HG02623 (cell line): ENCODE measurements around the gene HSBP1.

Source experiments
- ATAC-seq: cut with Tn5 transposase; IDR thresholded peaks from one replicate; pipeline ENCODE4 v1.9.1; 2021; ENCODE audit warnings: moderate library complexity; ENCODE audit not compliant: unreplicated experiment

Gene HSBP1

DNA sequence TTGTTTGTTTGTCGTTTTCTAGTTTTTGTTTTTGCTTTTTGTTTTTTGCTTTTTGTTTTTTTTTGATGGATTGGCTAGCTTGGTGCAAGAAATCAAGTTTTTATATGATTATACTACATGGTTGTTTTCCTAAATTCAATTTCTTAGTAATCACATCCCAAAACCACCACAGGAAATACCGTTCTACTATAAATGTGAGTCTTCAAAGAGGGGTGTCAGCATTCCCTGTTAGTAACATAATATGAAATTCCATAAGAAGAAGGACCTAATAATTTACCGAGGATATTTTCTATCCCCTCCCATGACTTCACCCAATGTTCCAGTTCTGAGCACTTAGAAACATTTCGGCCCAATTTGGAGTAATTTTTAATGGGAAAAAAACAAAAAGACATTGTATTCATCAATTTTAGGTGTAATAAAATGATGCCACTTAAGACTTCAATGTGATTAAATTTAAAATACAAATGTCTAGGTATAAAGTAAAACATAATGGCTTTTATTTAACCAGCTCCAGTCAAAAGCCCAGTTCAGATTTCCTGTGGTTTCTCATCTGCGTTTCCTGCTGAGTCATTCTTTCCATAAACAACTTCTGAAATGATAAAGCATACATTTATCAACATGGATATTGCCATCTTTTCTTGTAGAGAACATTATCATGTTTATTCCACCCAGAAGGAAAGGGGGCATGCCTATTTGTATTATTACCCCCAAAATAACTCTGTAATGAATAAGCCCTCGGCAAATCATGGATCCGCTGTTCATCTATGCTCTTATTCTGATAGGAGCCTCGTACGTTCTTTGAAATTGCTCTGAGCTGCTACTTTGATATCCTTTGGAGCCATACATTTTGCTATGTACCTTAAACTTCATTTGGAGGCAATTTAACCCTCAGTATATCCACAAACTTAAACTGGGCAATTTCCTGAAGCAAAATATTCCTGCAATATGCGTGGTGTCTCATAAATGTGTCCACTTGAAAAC lies 28.1 kb downstream of the HSBP1 start:
- ATAC-seq, result no peak

DNA sequence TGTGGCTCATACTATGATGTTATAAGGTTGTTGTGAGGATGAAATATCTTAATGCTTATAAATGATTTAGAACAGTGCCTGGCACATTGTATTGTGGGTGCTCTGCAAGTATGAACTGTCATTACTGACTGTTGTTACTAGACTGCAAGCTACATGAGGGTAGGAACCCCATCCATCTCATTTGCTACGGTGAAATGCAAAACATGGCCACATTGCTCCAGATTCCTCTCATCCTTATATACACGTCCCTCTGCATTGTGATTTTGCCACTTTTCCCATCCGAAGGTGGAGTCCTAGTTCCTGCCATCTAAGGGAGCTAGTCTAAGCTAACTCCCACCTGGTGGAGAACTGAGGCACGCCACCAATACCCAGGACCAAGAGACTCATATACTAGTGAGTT lies 29.8 kb downstream of the HSBP1 start:
- no peak for ATAC-seq

DNA sequence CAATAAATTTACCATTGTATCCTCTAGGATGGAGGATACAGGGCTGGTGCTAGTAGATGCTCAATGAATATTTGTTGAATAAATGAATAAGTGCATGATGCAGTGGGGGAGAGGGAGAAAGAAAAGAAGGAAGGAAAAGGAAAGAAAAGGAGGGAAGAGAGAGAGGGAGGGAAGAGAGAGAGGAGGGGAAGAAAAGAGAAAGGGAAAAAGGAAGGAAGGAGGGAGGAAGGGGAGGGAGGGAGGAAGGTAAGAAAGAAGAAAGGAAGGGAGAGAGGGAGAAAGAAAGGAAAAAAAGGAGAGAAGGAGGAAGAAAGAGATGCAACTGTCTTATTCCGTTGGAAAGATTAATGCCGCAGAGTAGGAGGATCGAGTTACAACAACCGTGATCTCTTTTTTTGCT lies 30.4 kb downstream of the HSBP1 start:
- ATAC-seq, result no peak

DNA sequence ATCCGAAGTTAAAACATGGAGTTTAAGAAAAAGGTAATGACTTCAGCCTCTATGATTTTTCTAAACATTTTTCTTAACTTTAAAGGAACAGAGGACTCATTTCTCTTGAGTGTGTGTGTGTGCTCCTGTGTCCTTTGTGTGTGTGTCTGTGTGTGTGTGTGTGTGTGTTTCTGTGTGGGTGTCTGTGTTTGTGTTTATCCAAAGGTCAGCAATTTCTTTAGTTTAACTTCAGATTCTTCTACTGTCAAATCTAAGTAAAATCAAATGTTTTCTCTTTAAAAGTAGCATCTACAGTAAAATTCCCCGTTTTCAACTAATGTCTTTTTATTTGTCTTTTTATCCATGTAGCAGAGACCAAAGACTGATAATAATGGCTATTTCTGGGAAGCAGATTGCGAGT lies 31.8 kb downstream of the HSBP1 start:
- ATAC-seq, result no peak

DNA sequence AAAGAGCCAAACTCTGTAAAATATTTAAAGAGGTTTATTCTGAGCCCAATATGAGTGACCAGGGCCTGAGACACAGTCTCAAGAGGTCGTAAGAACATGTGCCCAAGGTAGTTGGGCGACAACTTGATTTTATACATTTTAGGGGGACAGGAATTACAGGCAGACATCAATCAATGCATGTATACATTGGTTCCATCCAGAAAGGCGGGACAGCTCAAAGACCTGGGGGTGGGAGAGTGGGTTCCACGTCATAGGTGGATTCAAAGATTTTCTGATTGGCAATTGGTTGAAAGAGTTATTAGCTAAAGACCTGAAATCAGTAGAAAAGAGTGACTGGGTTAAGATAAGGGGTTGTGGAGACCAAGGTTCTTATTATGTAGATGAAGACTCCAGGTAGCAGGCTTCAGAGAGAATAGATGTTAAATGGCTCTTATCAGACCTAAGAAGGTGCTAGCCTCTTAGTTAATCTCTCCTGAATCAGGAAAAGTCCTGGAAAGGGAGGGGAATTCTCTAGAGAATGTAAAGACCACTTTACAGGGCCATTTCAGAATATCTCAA lies 32.4 kb downstream of the HSBP1 start:
- no peak for ATAC-seq

DNA sequence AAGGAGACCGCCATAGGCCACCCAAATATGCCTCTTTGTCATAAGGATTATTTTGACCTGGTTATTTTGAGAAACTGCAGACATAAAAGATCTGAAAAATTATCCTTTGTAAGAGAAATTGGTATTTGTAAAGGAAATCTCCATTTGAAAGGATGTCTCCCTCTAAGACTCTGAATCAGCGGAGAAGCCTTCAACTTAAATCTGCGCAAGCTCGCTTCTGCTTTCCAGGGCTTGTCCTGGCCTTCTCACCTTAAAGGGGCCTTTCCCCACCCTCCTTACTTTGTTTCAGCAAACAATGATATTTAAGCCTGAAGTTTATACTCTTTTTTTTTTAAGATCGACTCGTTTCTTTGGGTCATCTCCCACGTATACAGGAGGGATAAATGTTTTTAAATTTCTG lies 34.5 kb downstream of the HSBP1 start:
- no peak for ATAC-seq

DNA sequence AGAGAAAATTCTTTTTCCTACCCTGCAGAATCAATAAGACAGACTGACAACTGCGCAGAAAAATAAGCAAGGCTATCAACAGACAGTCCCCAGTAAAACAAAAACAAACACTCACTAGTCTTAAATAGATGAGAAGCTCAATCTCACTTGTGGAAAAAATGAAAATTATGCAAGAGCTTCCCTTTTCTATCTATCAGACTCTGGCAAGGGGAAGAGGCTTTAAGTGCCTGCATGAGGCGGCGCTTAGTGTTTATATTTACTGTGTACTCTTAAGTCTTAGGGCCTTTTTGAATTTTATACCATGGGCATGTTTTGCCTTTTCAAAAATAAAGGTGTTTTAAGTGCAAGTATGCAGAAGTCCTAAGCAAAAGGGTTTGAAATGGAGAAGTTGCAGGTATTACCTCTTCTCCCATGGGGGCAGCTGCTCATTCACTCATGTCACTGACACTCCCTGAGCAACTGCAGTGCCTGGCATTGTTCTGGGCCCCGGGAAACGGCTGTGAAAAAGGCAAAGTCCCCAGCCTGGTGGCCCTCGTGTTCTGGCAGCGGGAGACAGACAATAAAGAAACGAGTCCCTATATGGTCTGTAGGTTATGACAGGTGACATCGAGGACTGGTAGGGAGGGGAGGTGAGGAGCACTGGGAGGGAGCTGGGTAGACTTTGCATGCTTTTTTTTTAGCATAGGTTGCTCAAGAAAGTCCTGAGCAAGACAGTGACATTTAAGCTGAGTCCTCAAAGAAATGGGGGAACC lies 35.2 kb downstream of the HSBP1 start:
- no peak for ATAC-seq

DNA sequence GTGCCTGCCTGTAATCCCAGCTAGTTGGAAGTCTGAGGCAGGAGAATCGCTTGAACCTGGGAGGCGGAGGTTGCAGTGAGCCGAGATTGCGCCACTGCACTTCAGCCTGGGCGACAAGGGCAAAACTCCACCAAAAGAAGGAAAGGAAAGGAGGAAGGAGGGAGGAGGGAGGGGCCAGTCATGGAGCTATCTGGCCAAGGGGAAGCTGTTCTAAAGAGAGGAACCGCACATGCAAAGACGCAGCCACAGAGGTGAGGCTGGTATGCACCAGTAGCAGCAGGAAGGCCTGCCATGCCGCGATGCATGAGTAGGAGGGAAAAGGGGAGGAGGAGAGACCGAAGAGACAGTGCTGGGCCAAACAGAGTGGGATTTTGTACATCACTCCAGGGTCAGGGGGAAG lies 35.9 kb downstream of the HSBP1 start:
- ATAC-seq, result no peak

DNA sequence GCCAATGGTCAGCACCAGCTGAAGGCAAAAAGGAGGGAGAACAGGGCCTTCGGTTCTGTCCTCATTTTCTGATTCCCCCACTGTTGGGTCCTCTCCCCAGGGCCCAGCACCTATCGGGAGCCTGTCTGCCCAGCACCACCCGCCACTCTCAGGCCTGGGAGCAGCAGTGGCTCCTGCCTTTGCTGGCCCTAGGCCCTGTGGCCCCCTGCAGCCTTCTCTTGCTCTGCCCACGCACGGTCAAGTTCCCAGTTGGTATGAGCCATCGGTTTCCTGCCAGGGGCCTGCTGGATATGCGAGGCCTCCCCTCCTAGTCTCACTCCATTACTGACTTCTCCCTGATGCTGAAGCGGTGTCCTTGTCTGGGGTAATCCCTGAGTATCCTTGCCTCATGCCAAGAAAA lies 37.5 kb downstream of the HSBP1 start:
- ATAC-seq, result no peak

DNA sequence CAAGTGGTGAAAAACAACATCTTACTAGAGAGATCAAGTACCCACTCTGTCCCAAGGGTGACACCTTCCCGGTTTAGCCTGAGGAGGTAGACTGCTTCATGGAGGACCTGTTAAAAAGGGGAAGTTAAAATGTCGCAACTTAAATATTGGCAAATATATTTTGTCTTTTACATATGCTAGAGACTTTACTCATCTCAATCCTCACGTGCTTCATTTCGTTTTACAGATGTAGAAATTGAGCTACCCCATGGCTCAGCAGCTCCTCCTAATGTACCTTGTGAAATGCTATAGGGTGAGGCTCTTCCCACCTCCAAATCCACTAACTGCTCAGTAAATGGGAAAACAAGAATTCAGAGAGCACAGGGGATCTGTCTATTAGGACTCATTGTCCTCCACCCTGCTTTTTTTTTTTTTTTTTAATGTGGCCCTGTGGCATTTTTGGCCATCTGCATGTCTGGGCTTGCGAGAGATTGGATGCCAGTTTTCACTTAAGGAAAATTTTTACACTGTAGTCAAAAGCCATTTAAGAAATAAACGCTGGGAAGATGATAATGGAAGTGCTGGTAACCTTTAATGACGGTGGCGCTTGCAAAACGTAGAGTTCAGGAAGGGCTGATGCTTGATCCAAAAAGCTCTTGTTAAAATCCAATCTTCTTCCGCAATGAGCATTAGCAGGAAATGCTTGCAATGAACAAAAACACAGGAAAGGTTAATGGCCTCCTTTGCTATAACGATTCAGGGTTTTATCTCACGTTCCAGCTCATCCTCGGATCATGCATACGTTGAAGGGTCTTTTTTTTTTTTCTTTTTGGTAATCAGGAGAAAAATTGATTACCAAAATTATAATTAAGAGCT lies 39.8 kb downstream of the HSBP1 start:
- ATAC-seq, result no peak

DNA sequence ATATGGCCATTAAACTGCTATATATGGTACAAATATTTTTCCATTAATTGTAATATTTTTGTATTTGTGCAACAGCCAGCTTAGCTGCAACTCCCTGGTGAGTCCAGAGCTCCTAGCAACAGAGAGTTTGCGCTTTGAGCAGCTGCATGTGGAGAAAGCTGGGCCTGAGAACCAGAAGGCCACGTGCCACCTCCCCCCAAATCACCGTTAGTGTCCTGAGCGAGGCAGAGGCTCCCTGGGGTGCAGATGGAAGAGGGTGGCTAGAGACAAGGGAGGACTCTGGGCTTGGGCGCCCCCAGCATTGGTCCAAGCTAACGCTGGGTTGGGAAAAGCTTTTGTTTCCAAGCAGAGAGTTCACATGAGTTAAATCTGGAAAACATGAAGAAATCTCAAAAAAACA lies 41.6 kb downstream of the HSBP1 start:
- no peak for ATAC-seq

DNA sequence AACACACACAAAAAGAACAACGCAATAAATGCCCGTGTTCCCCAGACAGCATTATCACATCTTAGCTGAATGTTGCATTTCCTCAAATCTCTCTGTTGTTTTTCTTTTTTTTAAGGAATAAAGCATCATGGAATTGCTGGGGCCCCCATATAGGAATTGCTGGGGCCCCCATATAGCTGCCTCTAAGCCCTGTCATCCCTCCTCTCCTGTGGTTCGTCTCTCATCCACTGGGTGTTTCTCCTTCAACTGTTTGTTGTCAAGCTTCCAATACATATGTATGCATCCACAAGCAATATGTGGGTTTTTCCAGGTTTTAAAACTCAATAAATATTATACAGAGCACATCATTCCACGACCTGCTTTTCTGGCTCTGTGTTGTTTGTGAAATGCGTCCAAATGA lies 43.2 kb downstream of the HSBP1 start:
- ATAC-seq, result no peak

DNA sequence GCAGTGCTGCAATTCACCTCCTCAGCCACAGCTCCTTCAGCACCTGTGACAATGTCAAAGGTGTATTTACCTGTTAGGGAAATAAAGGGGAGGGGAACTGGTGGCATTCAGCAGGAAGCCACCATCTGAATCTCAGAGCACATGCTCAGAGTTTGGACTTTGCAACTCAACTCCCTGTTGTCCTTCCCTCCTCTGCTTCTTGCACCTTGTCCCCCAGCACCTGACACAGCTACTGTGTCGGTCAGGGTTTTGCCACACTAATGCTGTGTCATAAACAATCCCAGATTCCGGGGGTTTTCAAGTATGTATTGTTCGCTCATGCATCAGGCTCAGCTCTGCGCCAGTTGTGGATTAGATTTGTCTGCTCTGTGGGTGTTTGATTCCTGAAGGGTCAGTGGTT lies 43.7 kb downstream of the HSBP1 start:
- no peak for ATAC-seq

DNA sequence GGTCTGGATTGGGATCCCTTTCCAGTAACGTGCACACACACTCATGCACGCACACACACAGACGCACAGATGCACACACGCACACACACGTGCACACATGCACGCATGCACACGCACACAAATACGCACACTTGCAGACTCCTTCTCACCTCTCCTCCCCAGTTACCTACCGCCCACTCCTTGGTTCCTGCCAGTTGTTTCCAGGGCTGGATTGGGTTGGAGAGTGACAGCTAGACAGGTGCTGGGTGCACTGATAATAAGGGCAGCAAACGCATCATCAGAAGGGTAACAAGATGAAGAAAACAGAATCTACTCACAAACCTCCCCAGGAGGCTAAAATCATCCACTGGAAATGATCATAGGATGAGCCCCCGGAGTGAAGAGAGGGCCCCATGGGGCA lies 45.0 kb downstream of the HSBP1 start:
- no peak for ATAC-seq

DNA sequence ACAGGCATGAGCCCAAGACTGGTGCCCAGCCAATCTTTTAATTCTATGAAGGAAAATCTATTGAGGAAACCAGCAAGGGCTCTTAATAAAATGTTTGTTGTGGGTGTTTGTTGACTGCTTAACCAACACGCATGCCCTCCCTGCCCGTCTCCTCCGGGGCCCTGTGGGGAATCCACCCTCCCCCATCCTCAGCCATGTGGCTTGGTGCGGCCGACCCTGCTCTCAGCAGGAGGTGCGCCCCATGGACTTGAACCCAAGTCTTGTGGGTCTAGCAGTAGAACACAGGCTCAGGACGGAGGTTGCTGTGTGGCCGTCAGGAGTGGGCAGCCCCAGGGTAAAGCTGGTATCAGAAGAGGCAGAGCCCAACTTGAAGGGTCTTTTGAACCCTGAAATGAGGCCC lies 46.1 kb downstream of the HSBP1 start:
- ATAC-seq, result no peak

DNA sequence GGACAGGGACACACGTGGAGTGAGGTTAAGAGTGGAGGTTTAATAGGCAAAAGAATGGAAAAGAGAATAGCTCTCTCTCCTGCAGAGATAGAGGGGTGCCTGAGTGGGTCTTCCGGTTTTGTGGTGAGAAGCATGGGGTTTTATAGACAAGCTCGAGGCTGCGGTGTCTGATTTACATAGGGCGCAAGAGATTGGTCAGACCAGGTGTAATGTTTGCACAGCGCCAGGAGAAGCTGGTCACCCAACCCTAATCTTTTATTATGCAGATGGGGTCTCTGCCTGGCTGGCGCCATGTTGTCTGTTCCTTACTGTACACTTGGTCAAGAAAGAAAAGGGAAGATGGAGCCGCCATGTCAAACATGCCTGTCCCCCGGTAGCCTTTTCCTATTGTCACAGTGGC lies 46.6 kb downstream of the HSBP1 start:
- ATAC-seq, result no peak

DNA sequence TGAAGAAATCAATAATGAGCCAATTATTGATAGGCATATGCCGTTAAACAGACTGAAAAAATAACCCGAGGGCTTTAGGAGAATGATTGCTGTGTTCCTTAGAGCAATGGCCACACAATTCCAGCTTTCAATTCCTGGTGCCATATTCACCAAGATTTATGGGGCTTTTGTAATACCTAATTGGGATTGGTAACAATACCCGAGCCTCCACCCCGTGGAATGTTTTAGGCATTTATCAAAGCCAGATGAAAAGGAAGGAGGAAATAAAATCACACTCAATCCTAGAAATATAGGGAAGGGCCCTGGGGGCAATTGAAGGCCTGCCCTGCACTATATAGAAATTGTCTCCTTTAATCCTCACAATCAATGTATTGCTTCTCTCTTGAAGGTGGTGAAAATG lies 49.0 kb downstream of the HSBP1 start:
- no peak for ATAC-seq

DNA sequence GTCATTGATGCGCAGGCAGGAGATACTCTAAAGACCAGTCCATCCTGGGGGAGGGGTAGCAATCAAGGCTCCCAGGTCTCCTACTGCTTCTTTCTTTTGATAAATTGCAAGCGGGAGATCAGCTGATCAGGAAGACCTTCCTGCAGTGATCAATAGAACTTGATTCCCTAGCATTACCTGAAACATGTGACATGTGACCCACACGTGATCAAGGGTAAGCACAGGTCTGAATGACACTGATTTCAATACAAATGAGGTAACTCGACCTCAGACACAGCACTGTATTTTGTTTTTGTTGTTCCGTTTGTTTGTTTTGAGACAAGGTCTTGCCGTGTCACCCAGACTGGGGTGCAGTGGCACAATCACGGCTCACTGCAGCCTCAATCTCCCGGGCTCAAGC lies 51.5 kb downstream of the HSBP1 start:
- no peak for ATAC-seq

DNA sequence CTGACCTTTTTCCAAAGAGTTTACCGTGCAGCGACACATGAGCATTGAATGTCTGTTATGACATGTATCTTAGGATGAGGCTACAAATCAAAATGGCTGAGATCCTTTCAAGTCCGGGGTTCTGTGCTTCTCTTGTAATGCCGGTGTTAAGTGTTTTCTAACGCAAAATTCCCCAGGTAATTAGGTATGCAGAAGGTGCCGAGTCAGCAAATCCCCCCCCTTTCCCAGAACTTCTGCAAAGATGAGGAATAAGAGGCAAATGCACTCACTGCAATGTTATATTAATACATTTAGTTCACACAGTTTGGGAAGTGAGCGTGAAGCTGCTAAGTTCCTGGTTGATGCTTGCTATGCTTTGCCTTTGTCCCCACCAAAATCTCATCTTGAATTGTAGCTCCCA lies 54.9 kb downstream of the HSBP1 start:
- no peak for ATAC-seq

DNA sequence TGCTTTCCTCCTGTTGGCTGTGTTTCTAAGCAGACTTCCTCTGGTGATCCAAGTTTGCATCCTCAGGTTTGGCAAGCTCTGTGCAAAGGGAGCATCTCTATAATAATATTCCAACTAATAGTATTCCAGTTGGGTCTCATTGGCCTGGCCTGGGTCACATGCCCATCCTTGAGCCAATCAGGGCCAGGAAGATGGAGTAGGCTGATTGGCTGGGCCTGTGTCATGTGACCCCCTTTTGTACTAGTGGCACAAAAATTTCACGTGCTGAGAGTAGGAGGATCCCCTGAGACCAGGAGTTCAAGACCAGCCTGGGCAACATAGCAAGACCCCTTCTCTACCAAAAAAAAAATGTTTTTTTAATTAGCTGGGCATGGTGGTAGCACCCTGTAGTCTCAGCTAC lies 55.9 kb downstream of the HSBP1 start:
- ATAC-seq, result no peak
